GM13977 (cell line): Measurements from ENCODE around the gene EPS8.

Experiments
- DNase-seq: peaks from one replicate; pipeline ENCODE4 v3.0.0; 2012; ENCODE audit warnings: low spot score
- CTCF ChIP-seq: IDR thresholded peaks from 2 replicates; pipeline ENCODE4 v1.5.1; 2012; ENCODE audit warnings: mild to moderate bottlenecking, control low read depth; ENCODE audit not compliant: insufficient read depth; ENCODE audit errors: extremely low read depth, missing control alignments
- in situ Hi-C: fragments of 300-500 bp; cut with MboI; formaldehyde crosslinking; loops from one replicate; pipeline ENCODE4 v1.12.0; 2022; ENCODE audit warnings: low sequenced_read_pairs, low pct_unique_long_range_greater_than_20kb, mixed read lengths, inconsistent platforms; ENCODE audit not compliant: unreplicated experiment

Gene EPS8

GRCh38 chr12:15789220-15790171, at the start of gene EPS8:
Gene EPS8, minus strand, starts transcription at chr12:15789388. Its CDS starts 106,437 bp downstream, at chr12:15682951.
- in situ Hi-C loops, result no loop called here
- TF ChIP-seq CTCF, result no peak
- DNase-seq, result peak; percentile 89

- TF ChIP-seq CTCF, result no peak
- in situ Hi-C loops, result no loop called here
- no peak for DNase-seq
Observed at GRCh38 chr12:15837141-15837790, 48.1 kb upstream of the EPS8 start.

GRCh38 chr12:15834575-15834974, 45.4 kb upstream of the EPS8 start:
- TF ChIP-seq CTCF, result no peak
- in situ Hi-C loops, result no loop called here
- DNase-seq, result no peak

- DNase-seq, result no peak
- in situ Hi-C loops, result no loop called here
- no peak for TF ChIP-seq CTCF
Observed at GRCh38 chr12:15831315-15831978, 42.3 kb upstream of the EPS8 start.

GRCh38 chr12:15830538-15830937, 41.4 kb upstream of the EPS8 start:
- DNase-seq, result no peak
- no peak for TF ChIP-seq CTCF
- in situ Hi-C loops, result no loop called here

GRCh38 chr12:15829949-15830348, 40.8 kb upstream of the EPS8 start:
- TF ChIP-seq CTCF, result no peak
- DNase-seq, result no peak

More at GRCh38 chr12:15829949-15830348, 40.8 kb upstream of the EPS8 start:
- in situ Hi-C loops, result no loop called here
